Testis (tissue), 2 donors: Measurements from ENCODE around the gene ZNF423.

ENCODE experiments used
- POLR2A ChIP-seq: fragments of 450-650 bp; IDR thresholded peaks from one replicate; pipeline ENCODE4 v1.6.1; 2017; ENCODE audit warnings: antibody characterized with exemption, mild to moderate bottlenecking, moderate library complexity
- TF ChIP-seq, protein P1 (sequence below), 3 experiments: fragments of 450-650 bp in 2 of 3; fragments of 200-600 bp in 1 of 3; sonication (generic) in 1 of 3; IDR thresholded peaks; one replicate each; pipeline ENCODE4 v1.5.1; 2016 to 2019; ENCODE audit warnings: antibody characterized with exemption in 3 of 3, mild to moderate bottlenecking in 2 of 3, moderate library complexity in 1 of 3

DNA sequence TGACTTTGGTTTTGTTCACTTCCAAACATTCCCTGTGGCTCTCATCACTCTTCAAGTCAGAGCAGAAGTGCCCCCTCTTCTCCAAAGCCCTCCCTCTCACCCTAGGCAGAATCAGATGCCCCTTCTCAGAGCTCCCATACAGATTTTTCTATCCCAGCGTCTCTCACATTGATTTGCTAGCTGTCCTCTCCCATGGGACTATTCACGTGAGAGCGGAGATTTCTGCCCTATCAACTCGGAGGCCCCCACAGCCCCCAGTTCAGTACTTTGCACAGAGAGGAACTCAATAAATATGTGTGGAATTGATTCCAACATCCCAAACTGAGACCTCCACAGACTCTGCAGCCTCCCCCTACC is 299.7 kb downstream of the ZNF423 start:
- TF ChIP-seq, protein P1, sequence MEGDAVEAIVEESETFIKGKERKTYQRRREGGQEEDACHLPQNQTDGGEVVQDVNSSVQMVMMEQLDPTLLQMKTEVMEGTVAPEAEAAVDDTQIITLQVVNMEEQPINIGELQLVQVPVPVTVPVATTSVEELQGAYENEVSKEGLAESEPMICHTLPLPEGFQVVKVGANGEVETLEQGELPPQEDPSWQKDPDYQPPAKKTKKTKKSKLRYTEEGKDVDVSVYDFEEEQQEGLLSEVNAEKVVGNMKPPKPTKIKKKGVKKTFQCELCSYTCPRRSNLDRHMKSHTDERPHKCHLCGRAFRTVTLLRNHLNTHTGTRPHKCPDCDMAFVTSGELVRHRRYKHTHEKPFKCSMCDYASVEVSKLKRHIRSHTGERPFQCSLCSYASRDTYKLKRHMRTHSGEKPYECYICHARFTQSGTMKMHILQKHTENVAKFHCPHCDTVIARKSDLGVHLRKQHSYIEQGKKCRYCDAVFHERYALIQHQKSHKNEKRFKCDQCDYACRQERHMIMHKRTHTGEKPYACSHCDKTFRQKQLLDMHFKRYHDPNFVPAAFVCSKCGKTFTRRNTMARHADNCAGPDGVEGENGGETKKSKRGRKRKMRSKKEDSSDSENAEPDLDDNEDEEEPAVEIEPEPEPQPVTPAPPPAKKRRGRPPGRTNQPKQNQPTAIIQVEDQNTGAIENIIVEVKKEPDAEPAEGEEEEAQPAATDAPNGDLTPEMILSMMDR (IDR thresholded peaks at IDR 0.05): no peak
- TF ChIP-seq POLR2A: no peak
